Neural progenitor cell (in vitro differentiated cells): ENCODE results near the gene KIF21A. TPM values are rescaled to one million over a fixed set of nuclear protein-coding genes. Genes with fewer than 3 reads are reported as not detected.
"Not testable (repeated sequence)": the region's sequence is repeated elsewhere in the genome, so short reads cannot be mapped to it uniquely, and the experiment has no call there.

ENCODE experiments used
- DNase-seq: peaks from one replicate; pipeline ENCODE4 v3.0.0-alpha.2; 2016; ENCODE audit warnings: low spot score
- H2AFZ ChIP-seq: fragments of 200-600 bp; sonication (generic); replicated peaks from 2 replicates; pipeline ENCODE4 v1.6.1; 2016; ENCODE audit warnings: antibody characterized with exemption
- H3F3A ChIP-seq: fragments of 200-600 bp; sonication (generic); 2 replicates; pipeline ENCODE4 v1.6.1; 2016; ENCODE audit warnings: antibody characterized with exemption, low read depth
- H3K27ac ChIP-seq: fragments of 200-600 bp; sonication (generic); 2 replicates; pipeline ENCODE4 v1.5.1; 2016; ENCODE audit warnings: mild to moderate bottlenecking
- H3K27me3 ChIP-seq: fragments of 200-600 bp; sonication (generic); 2 replicates; pipeline ENCODE4 v1.6.1; 2016; ENCODE audit warnings: mild to moderate bottlenecking, moderate library complexity
- H3K36me3 ChIP-seq: fragments of 200-600 bp; sonication (generic); 2 replicates; pipeline ENCODE4 v1.5.1; 2016
- H3K4me1 ChIP-seq: fragments of 200-600 bp; sonication (generic); 2 replicates; pipeline ENCODE4 v1.6.1; 2016; ENCODE audit warnings: mixed run types
- H3K4me2 ChIP-seq: fragments of 200-600 bp; sonication (generic); 2 replicates; pipeline ENCODE4 v1.6.1; 2016
- H3K4me3 ChIP-seq: fragments of 200-600 bp; sonication (generic); 2 replicates; pipeline ENCODE4 v1.5.1; 2016
- H3K79me2 ChIP-seq: fragments of 200-600 bp; sonication (generic); 2 replicates; pipeline ENCODE4 v1.6.1; 2016; ENCODE audit warnings: low read depth
- H3K9ac ChIP-seq: fragments of 200-600 bp; sonication (generic); 2 replicates; pipeline ENCODE4 v1.6.1; 2016
- H3K9me3 ChIP-seq: fragments of 200-600 bp; sonication (generic); 2 replicates; pipeline ENCODE4 v1.5.1; 2016; ENCODE audit warnings: low read depth
- H4K20me1 ChIP-seq: fragments of 200-600 bp; sonication (generic); 2 replicates; pipeline ENCODE4 v1.6.1; 2016; ENCODE audit warnings: low read depth
- H3K27ac Mint-ChIP-seq: 3 replicates; pipeline ENCODE4 v1.8.0; 2021; ENCODE audit warnings: mixed read lengths
- H3K27me3 Mint-ChIP-seq: 2 replicates; pipeline ENCODE4 v1.8.0; 2022; ENCODE audit warnings: low read depth, mild to moderate bottlenecking, inconsistent platforms, moderate library complexity, mixed read lengths; ENCODE audit not compliant: insufficient read depth
- H3K36me3 Mint-ChIP-seq: 3 replicates; pipeline ENCODE4 v1.8.0; 2021; ENCODE audit warnings: mixed read lengths
- H3K4me1 Mint-ChIP-seq: 3 replicates; pipeline ENCODE4 v1.8.0; 2021; ENCODE audit warnings: mixed read lengths
- H3K4me3 Mint-ChIP-seq: 3 replicates; pipeline ENCODE4 v1.8.0; 2021; ENCODE audit warnings: mild to moderate bottlenecking, moderate library complexity, mixed read lengths
- H3K9me3 Mint-ChIP-seq: 3 replicates; pipeline ENCODE4 v1.8.0; 2020; ENCODE audit warnings: mixed read lengths
- CTCF ChIP-seq: fragments of 200-600 bp; sonication (generic); IDR thresholded peaks from 2 replicates; pipeline ENCODE4 v1.5.1; 2017; ENCODE audit warnings: antibody characterized with exemption, mild to moderate bottlenecking
- EZH2 ChIP-seq: fragments of 200-600 bp; sonication (generic); IDR thresholded peaks from 2 replicates; pipeline ENCODE4 v1.6.1; 2017; ENCODE audit warnings: antibody characterized with exemption, mild to moderate bottlenecking, moderate library complexity
- EZH2phosphoT487 ChIP-seq: fragments of 200-600 bp; sonication (generic); IDR thresholded peaks from 2 replicates; pipeline ENCODE4 v1.6.1; 2017; ENCODE audit warnings: antibody characterized with exemption
- total RNA-seq: library from RNA; depleted of rRNA; stranded (reverse); fragments of >200 nt; gene quantifications from 2 replicates; pipeline ENCODE4 v1.2.3, GENCODE V29; 2015; ENCODE audit warnings: low replicate concordance

KIF21A gene
- total RNA-seq, 1 donor from 2014 or later, result 54.2 TPM

GRCh38 chr12:39296496-39296895, 146.4 kb downstream of the KIF21A start:
- peaks cover 4% of the 10 kb centered on the region for H3K36me3 ChIP-seq
- H3K36me3 Mint-ChIP-seq, result peaks cover 15% of the 10 kb centered on the region
- no peak overlapping the region for H3K4me2 ChIP-seq
- no peaks in the 10 kb centered on the region for H3K27me3 Mint-ChIP-seq
- no peak overlapping the region for H3K4me3 ChIP-seq
- no peak overlapping the region for H3K9ac ChIP-seq
- H4K20me1 ChIP-seq, result no peaks in the 10 kb centered on the region
- H3K27me3 ChIP-seq, result no peaks in the 10 kb centered on the region
- no peak overlapping the region for H3K27ac ChIP-seq
- peaks cover 15% of the 10 kb centered on the region for H3K4me1 Mint-ChIP-seq
- H3K9me3 ChIP-seq, result no peaks in the 10 kb centered on the region
- TF ChIP-seq EZH2 (no peak), CTCF (no peak)
- no peak overlapping the region for H2AFZ ChIP-seq
- no peaks in the 10 kb centered on the region for H3K79me2 ChIP-seq
- H3K27ac Mint-ChIP-seq, result no peak overlapping the region
- no peaks in the 10 kb centered on the region for H3F3A ChIP-seq
- H3K4me1 ChIP-seq, result no peaks in the 10 kb centered on the region
- H3K4me3 Mint-ChIP-seq, result no peak overlapping the region
- DNase-seq, result no peak
- peaks cover 2% of the 10 kb centered on the region for H3K9me3 Mint-ChIP-seq

GRCh38 chr12:39295593-39295992, 147.3 kb downstream of the KIF21A start:
- Mint-ChIP-seq H3K4me1 (peaks cover 15% of the 10 kb centered on the region), H3K27ac (peak overlapping the region; percentile 29), H3K36me3 (peaks cover 15% of the 10 kb centered on the region)
- not testable (repeated sequence) for H3K4me2 ChIP-seq, H4K20me1 ChIP-seq, H3K4me1 ChIP-seq, H3K4me3 ChIP-seq, H2AFZ ChIP-seq, H3F3A ChIP-seq, H3K27me3 ChIP-seq, H3K9ac ChIP-seq, H3K4me3 Mint-ChIP-seq, H3K9me3 ChIP-seq, H3K79me2 ChIP-seq, H3K36me3 ChIP-seq, H3K9me3 Mint-ChIP-seq, H3K27me3 Mint-ChIP-seq, DNase-seq, H3K27ac ChIP-seq

GRCh38 chr12:39294715-39295114, 148.2 kb downstream of the KIF21A start:
- H3K27ac ChIP-seq, result no peak overlapping the region
- H3K9me3 ChIP-seq, result no peaks in the 10 kb centered on the region
- no peak overlapping the region for H3K9ac ChIP-seq
- no peak overlapping the region for H3K4me3 ChIP-seq
- Mint-ChIP-seq H3K27me3 (no peaks in the 10 kb centered on the region), H3K27ac (peak overlapping the region; percentile 10), H3K4me3 (no peak overlapping the region), H3K36me3 (peaks cover 12% of the 10 kb centered on the region), H3K9me3 (peaks cover 2% of the 10 kb centered on the region), H3K4me1 (peaks cover 15% of the 10 kb centered on the region)
- no peaks in the 10 kb centered on the region for H3K36me3 ChIP-seq
- no peak for DNase-seq
- TF ChIP-seq EZH2 (no peak), CTCF (no peak), EZH2phosphoT487 (no peak)
- no peaks in the 10 kb centered on the region for H4K20me1 ChIP-seq
- no peak overlapping the region for H2AFZ ChIP-seq
- H3F3A ChIP-seq, result no peaks in the 10 kb centered on the region
- H3K79me2 ChIP-seq, result no peaks in the 10 kb centered on the region
- no peaks in the 10 kb centered on the region for H3K4me1 ChIP-seq
- no peak overlapping the region for H3K4me2 ChIP-seq
- no peaks in the 10 kb centered on the region for H3K27me3 ChIP-seq

GRCh38 chr12:39292125-39292630, 150.7 kb downstream of the KIF21A start:
- H3K4me1 ChIP-seq, result no peaks in the 10 kb centered on the region
- no peaks in the 10 kb centered on the region for H3K27me3 ChIP-seq
- no peaks in the 10 kb centered on the region for H3K36me3 ChIP-seq
- DNase-seq, result no peak
- H3F3A ChIP-seq, result no peaks in the 10 kb centered on the region
- H3K27ac ChIP-seq, result no peak overlapping the region
- H3K9me3 ChIP-seq, result no peaks in the 10 kb centered on the region
- peaks cover 7% of the 10 kb centered on the region for H3K36me3 Mint-ChIP-seq
- no peak for TF ChIP-seq EZH2
- TF ChIP-seq EZH2phosphoT487, result no peak
- no peak for TF ChIP-seq CTCF
- no peak overlapping the region for H3K4me2 ChIP-seq
- no peak overlapping the region for H3K4me3 ChIP-seq
- no peak overlapping the region for H3K27ac Mint-ChIP-seq
- H3K4me3 Mint-ChIP-seq, result no peak overlapping the region
- H3K27me3 Mint-ChIP-seq, result no peaks in the 10 kb centered on the region
- no peaks in the 10 kb centered on the region for H3K79me2 ChIP-seq
- H3K9ac ChIP-seq, result no peak overlapping the region
- peaks cover 2% of the 10 kb centered on the region for H3K9me3 Mint-ChIP-seq
- H2AFZ ChIP-seq, result no peak overlapping the region
- H3K4me1 Mint-ChIP-seq, result peaks cover 15% of the 10 kb centered on the region
- no peaks in the 10 kb centered on the region for H4K20me1 ChIP-seq
